ENCODE data around the gene RAB39B. TPM values are rescaled to one million over a fixed set of nuclear protein-coding genes. Genes with fewer than 3 reads are reported as not detected.

Gene RAB39B
- total and polyA plus RNA-seq, 2 experiments from 2014 or later = 2.1 to 4.2 TPM

DNA sequence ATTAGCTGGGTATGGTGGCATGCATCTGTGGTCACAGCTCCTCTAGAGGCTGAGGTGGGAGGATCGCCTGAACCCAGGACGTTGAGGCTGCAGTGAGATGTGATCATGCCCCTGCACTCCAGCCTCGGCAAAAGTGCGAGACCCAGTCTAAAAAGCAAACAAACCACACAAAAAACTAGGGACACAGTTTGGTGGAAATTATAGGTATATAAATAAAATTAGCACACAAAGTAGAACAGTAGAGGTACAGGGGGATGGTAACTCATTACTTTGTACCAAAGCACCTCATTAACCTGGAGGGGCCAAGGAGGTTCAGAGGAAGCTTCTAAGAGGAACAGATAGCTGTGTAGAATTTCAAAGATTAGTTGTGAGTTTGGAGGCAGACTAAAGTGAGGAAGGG, 42.9 kb downstream of the RAB39B start:
- H3K9me3 ChIP-seq (ENCODE audit: low read depth) = no peaks in the 10 kb centered on the region
- TF ChIP-seq, protein P1, sequence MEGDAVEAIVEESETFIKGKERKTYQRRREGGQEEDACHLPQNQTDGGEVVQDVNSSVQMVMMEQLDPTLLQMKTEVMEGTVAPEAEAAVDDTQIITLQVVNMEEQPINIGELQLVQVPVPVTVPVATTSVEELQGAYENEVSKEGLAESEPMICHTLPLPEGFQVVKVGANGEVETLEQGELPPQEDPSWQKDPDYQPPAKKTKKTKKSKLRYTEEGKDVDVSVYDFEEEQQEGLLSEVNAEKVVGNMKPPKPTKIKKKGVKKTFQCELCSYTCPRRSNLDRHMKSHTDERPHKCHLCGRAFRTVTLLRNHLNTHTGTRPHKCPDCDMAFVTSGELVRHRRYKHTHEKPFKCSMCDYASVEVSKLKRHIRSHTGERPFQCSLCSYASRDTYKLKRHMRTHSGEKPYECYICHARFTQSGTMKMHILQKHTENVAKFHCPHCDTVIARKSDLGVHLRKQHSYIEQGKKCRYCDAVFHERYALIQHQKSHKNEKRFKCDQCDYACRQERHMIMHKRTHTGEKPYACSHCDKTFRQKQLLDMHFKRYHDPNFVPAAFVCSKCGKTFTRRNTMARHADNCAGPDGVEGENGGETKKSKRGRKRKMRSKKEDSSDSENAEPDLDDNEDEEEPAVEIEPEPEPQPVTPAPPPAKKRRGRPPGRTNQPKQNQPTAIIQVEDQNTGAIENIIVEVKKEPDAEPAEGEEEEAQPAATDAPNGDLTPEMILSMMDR (IDR thresholded peaks at IDR 0.05; ENCODE audit: low read depth, low read length) = no peak
- no peaks in the 10 kb centered on the region for H3K4me1 ChIP-seq (ENCODE audit: low read depth)
- H3K4me3 ChIP-seq = no peak overlapping the region
- H3K27me3 ChIP-seq = no peaks in the 10 kb centered on the region
- H3K27ac ChIP-seq = no peak overlapping the region
- no peaks in the 10 kb centered on the region for H3K36me3 ChIP-seq
- no peak for DNase-seq (ENCODE audit: low read depth in 1 of 2, low spot score in 1 of 2)

DNA sequence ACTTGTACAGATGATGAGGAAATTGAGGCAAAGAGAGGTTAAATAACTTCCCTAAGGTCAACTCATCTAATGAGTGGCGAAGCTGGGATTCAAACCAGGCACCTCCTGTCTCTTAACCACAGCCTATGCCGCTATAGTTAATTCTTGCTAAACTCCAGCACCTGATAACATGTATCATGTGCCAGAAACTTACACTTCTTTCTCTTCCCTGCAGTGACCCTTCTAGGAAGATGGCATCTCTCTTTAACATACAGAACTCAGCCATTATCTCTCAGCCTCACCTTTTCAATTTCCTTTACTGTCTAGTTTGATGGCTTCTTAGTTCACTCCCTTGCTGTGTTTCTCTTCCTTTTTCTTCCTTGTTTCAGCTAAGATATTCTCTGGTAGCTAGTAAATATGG, 45.5 kb downstream of the RAB39B start:
- Histone ChIP-seq H3K27me3 (no peaks in the 10 kb centered on the region), H3K27ac (no peak overlapping the region), H3K4me1 (ENCODE audit: low read depth) (no peaks in the 10 kb centered on the region), H3K9me3 (ENCODE audit: low read depth) (no peaks in the 10 kb centered on the region), H3K36me3 (no peaks in the 10 kb centered on the region), H3K4me3 (no peak overlapping the region)
- no peak for DNase-seq (ENCODE audit: low read depth in 1 of 2, low spot score in 1 of 2)
- TF ChIP-seq, protein P1 (IDR thresholded peaks at IDR 0.05; ENCODE audit: low read depth, low read length) = no peak

DNA sequence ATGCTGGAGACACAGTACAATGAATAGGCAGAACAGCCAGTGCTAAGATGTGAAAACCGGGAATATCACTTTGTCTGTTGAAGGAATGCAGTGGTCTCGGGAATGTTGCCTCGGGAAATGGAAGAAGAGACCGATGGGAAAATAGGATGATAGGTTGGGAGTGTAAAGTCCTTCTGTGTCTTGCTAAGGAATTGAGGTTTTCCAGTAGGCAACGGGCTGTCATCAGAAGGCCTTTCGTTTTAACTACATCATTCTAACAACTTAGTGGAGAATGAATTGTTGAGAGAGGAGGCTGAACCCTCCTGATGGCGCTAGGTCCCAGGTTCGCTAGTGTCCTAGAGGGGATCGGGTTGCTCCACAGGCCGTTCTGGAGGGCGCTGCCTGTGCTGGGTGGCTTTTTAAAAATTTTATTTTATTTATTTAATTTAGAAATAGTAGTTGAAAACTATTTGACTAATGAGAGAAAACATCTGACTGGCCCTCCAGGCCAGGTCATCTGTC, 47.3 kb downstream of the RAB39B start:
- no peaks in the 10 kb centered on the region for H3K36me3 ChIP-seq
- no peaks in the 10 kb centered on the region for H3K9me3 ChIP-seq (ENCODE audit: low read depth)
- TF ChIP-seq, protein P1 (IDR thresholded peaks at IDR 0.05; ENCODE audit: low read depth, low read length) = no peak
- DNase-seq (ENCODE audit: low read depth in 1 of 2, low spot score in 1 of 2) = peak in 1 of 2 donors; percentile 16
- H3K27ac ChIP-seq = peak overlapping the region; percentile 96
- H3K27me3 ChIP-seq = no peaks in the 10 kb centered on the region
- H3K4me1 ChIP-seq (ENCODE audit: low read depth) = no peaks in the 10 kb centered on the region
- peak overlapping the region; percentile 93 for H3K4me3 ChIP-seq

DNA sequence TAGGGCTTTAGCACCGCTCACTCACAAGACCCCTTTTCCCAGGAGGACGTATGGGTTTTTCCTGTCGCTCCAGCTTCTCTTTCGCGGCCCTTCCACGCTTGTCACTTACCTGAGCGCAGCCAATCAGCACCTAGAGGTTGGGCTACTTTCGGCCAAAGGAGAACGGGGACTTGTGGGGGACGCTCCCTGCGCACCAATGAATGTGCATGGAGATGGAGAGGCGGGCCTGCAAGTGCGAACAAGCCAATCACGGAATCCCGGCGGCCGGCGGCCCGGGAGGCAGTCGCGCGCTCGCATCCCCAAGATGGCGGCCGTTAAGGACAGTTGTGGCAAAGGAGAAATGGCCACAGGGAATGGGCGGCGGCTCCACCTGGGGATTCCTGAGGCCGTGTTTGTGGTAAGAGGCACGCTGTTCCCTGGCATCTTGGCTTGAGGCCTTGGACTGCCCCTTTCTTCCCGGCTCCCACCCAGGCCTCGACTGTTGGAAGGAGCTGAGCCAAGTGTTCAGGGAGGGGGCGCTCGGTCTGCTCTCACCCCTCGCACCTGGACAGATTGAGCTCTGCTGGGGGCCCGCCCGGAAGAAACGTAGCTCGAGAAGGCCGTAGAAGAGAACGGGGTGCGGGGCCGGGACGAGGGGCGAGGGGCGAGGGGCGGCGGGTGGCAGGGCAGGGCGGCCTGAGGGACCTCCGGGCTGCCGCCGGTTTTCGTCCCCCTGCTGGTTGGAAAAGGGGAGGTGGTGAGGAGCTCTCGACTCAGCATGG, 47.9 kb downstream of the RAB39B start, which contains the start of gene VBP1:
Gene VBP1, plus strand, starts transcription at position 282 of the 761 bp plus-strand sequence. Its CDS starts 23 bp downstream, at position 305.
- H3K4me3 ChIP-seq = peak within 1 kb of the TSS; percentile 93
- no peaks in the 10 kb centered on the region for H3K36me3 ChIP-seq
- TF ChIP-seq, protein P1 (IDR thresholded peaks at IDR 0.05; ENCODE audit: low read depth, low read length) = peak; percentile 46
- peak within 1 kb of the TSS; percentile 96 for H3K27ac ChIP-seq
- no peaks in the 10 kb centered on the region for H3K9me3 ChIP-seq (ENCODE audit: low read depth)
- peak; percentile 92 to 97 for DNase-seq (ENCODE audit: low read depth in 1 of 2, low spot score in 1 of 2)
- no peaks in the 10 kb centered on the region for H3K4me1 ChIP-seq (ENCODE audit: low read depth)
- H3K27me3 ChIP-seq = no peaks in the 10 kb centered on the region

DNA sequence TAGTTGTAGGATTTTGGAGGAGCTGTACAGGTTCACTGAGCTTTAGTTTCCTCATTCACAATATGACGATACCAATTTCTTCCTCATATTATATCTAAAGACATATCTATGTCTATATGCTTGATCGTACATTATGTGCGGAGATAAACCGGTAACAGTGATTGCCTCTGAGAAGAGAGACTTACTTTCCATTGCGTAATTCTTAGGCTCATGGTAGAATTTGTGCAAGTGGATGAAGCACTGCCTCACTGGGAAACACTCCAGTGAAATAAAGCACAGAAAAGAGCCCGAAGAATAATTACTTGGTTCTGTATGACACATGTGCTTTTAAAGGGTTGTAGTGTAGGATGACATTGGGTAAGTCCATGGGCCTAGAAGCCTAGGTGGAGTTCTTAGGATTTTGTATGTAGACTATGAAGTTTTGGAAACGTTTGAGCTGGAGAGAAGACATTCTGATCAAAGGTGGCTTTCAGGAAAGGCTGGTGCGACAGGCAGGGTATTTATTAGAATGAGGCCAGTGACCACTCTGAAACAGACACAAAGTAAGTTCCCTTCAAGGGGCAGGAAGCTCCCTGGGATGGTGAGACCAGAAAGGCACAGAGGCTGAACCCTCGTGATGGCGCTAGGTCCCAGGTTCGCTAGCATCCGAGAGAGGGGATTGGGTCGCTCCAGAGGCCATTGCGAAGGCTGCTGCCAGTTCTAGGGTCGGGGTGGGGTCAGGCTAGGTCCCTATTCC, 48.7 kb downstream of the RAB39B start:
- no peaks in the 10 kb centered on the region for H3K36me3 ChIP-seq
- peak overlapping the region; percentile 93 for H3K4me3 ChIP-seq
- DNase-seq (ENCODE audit: low read depth in 1 of 2, low spot score in 1 of 2) = no peak
- H3K27ac ChIP-seq = peak overlapping the region; percentile 83
- TF ChIP-seq, protein P1 (IDR thresholded peaks at IDR 0.05; ENCODE audit: low read depth, low read length) = no peak
- H3K27me3 ChIP-seq = no peaks in the 10 kb centered on the region
- H3K4me1 ChIP-seq (ENCODE audit: low read depth) = no peaks in the 10 kb centered on the region
- H3K9me3 ChIP-seq (ENCODE audit: low read depth) = no peaks in the 10 kb centered on the region

Data from cardiac muscle cell (in vitro differentiated cells and primary cell).